GM21526 (cell line): Measurements from ENCODE around the gene NT5DC4.

ENCODE experiments used
- ATAC-seq: cut with Tn5 transposase; IDR thresholded peaks from one replicate; pipeline ENCODE4 v1.9.1; 2021; ENCODE audit warnings: moderate library complexity; ENCODE audit not compliant: unreplicated experiment, low FRiP score

Gene NT5DC4

DNA sequence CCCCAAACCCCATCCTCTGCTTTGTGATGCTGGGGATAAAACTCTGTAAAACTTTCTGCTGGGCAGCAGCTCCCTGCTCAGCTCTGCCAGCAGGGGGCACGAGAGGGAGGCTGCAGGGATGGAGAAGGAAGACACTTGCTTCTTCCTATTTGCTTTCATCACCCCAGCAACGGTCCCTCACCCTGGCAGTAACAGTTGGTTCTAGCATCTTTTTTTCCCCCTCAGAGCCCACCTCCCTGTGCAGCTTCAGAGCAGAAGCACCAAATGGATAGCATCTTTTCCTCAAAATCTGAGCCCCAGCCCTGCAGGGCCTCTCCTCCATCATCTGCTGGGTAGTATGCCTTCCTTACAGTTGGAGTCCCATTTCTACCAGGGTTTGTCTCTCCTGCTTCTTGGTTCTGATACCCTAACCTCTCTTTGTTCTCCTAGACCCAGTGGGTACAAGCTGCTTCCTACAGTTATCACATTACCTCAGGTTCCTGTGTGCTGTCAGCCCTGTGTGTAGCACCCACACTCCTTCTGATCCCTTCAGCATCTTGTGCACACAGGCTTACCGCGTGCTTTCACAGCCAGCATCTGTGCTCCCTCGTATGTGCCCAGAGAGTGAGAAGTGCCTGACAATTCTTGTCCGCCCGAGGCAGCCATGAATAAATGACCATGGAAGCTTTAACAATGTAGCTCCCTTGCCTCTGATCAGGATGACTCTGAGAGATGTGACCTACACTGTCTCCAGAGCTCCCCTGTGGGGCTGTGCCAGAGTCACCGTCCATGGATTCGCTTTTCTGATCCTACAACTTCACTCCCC lies 29.1 kb downstream of the NT5DC4 start:
- ATAC-seq, result no peak

DNA sequence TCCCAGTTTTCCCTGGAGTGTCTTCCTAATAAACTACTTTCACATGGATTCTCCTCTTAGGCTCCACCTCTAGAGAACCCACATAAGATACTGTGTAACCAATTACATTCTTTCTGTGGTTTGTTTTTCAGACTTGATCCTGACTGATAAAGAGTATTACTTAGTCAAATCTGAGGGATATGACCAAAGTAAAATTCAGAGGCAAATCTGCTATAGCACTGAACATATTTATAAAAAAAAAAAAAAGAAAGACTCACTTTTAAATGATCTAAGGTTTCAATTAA lies 29.7 kb downstream of the NT5DC4 start:
- no peak for ATAC-seq

DNA sequence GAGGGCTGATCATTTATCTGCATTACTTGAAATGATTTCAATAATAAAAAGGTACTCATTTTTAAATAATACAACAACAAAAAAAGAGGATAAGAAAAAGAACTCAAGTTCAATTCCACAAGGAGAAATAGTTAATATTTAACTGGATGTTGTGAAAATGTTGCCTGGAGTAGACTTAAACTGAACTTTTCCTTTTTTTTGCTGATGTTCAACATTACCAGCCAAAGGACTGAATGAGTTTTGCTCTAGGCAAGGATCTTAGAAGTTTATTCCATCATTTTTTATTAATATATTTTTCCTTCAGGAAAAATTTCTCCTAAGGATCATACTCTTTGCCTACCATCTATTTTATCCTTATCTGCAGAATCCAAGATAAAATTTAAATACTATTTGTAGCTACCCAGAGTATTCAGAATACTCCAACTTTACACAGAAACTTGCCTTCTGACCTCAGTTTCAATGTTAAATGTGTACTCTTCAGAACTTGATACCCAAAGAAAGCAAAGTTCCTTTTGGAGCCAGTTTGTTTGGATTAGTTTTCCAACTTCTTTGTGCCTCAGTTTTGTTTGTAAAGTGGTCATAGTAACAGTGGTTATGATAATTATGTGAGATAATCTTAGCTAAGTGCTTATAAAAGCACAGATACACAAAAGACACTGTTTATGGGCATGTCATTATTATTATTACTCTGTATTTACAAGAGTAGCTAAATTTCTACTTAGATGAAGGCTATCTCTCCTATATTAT lies 30.8 kb downstream of the NT5DC4 start:
- no peak for ATAC-seq

DNA sequence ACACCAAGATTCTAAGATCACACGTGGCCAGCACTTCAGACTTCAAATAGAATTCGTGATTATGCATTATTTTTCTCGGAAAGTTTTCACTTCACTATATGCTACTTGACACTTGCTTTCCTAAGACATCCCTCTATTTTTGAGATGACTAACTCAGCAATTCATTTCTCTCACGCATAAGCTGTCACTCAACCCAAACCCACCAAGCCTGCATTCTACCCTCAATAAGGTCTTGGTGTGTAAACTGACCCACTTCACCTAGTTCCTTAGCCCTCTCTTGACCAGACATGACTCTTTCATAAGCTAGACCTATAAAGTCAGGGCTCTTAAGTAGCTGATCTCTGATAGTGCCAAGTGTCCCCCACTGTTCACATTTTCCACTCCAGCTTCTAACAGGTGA lies 31.8 kb downstream of the NT5DC4 start:
- ATAC-seq, result no peak

DNA sequence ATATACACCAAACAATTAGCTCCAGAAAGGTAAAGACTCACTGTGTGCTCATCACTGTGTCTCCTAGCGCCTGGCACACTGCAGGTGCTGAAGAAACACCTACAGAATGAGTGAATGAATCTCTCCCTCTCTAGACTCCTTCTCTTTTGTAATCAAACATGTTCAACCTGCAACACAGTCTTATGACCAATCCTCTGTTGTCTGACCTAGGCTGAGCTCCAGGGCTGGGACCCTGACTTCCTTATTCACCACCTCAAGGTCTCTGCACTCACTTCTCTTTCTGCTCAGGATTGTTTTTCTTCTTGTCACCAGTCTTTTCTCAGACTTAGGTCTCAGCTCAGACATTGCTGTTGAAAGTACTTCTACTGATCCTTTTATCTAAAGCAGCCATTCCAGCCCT lies 33.7 kb downstream of the NT5DC4 start:
- no peak for ATAC-seq

DNA sequence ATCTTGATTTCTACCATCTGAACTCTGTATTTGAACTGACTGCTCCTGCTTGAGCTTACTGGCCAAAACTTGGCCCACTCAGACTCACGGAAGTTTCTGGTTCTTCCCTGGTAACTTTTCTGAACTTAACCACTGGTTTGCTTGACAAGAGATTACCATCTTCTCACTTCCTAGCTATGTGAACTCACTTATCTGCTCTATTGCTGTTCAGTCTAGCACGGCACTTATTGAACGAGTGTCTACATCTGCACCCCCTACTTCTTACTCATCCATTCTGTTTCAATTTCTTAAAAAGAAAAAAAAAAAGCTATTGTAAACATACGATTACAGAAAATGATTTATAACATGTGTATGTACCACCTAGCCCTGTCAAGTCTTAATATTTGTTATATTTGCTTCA lies 34.6 kb downstream of the NT5DC4 start:
- no peak for ATAC-seq

DNA sequence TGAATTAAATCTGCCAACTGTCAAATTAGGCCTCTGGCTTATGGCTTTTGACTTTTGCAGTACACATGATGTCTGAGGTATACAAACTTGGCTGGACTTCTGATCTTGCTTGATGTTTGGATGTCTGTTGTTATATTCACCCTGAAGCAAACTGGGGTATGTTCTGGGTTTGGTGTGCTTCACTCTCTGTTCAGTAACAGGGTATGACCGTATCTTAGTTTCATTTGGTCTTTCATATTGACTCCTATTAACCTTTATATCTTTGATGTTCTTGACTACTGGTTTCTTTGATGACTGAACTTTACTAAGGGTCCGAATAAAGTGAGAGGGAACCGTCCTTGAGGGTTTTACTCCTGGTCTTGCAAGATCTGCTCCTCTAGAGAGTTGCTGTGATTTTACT lies 35.4 kb downstream of the NT5DC4 start:
- no peak for ATAC-seq

DNA sequence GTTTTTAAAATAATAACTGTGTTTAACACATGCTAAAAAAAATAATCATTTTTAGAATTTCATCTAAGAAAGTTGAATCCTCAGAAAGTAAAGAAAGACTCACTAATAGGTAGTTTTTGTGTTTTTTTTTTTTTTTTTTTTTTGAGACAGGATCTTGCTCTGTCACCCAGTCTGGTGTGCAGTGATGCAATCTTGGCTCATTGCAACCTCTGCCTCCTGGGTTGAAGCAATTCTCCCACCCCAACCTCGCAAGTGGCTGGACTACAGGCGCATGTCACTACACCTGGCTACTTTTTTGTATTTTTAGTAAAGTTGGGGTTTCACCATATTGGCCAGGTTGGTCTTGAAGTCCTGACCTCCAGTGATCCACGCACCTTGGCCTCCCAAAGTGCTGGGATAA lies 36.4 kb downstream of the NT5DC4 start:
- ATAC-seq, result no peak

DNA sequence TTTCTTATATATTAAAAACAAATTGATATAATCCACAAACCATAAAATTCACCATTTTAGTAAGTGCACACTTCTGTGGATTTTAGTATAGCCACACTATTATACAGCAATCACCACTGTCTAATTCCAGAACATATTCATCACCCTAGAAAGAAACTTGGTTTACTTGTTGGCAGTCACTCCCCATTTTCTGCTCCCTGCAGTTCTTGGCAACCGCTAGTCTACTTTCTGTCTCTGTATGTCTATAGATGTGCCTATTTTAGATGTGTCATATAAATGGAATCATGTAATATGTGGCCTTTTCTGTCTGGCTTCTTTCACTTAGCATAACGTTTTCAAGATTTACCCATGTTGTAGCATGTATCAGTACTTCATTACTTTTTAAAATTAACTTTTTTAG lies 37.9 kb downstream of the NT5DC4 start:
- no peak for ATAC-seq

DNA sequence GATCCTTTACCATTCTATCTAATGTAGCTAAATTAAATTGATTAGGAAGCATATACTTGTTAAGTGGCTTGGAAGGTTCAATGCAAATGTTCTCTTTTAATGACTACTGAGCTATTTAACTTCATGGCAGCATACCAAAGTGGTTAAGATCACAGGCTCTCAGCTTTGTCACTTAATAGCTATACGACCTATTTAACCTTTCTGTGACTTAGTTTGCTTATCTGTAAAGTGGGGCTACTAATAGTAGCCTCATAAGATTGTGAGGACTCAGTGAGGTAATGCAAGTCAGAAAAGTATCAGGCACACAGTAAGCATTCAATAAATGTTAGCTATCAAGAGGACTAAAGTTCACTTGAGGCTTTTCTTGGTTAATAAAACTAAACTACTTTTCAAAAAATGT lies 39.3 kb downstream of the NT5DC4 start:
- no peak for ATAC-seq

DNA sequence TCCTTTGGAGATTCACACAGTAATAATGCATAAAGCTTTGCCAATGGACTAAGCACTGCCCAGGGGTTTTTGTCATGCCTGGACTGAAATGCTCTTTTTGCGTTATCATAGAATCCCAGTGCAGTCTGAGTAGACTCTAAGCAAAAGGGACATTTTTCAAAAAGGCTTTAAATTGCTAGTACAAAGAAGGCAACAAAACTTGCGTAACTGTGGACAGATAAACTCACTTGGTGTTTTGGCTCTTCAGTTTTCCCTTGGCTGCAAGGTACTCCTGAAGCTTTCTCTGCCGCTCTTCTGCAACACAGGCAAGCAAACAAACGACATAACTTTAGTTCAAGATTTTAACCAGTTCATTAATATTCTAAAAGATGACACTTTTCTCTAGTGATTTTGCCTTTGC lies 41.5 kb downstream of the NT5DC4 start:
- no peak for ATAC-seq

DNA sequence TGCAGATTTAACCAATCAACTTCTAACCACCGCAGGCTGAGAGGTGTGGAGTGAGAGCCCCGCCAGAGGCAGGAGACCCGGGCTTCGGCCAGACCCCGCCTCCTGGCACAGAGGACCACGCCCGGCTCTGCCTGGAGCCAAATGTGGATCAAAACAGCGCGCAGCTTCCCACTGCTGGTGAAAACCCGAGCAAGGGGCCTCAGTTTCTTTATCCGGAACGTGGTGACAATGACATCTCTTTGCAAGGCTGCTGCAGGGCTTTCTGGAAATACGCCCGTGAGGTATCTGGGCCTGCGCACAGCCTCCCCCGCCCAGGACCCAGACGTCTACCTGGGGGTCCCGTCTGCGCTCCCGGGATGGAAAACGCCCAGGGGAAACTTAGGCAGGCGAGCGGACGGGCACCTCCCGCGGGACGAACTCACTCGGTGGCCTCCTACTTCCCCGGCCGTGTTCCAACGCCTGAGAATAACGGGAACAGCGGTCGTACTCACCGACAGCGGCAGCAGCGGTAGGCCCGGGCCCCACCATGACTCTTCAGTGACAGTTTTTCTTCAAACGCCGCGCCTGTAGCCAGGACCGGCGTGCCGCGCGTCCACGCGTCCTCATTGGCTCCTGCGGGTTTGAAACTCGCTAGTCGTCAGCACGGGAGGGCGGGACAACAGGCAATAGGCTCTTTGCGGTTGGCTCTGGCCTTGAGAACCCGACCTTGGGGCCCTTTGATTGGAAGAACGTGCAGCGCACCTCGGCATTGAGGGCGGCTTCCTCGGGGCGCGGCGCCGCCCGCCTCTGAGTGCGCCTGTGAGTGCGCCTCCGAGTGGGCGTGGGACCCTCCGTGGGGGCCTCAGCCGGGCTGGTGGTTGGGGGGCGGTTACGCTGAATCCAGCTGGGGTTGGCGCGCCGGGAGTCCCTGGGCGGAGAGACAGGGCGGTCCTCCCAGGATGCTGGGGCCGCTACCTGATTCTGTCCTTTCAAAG lies 43.5 kb downstream of the NT5DC4 start, which contains the start of gene CKAP2L:
Gene CKAP2L, minus strand, starts transcription at position 539 of the 974 bp plus-strand sequence. Its CDS starts 11 bp downstream, at position 528.
- peak; percentile 95 for ATAC-seq

DNA sequence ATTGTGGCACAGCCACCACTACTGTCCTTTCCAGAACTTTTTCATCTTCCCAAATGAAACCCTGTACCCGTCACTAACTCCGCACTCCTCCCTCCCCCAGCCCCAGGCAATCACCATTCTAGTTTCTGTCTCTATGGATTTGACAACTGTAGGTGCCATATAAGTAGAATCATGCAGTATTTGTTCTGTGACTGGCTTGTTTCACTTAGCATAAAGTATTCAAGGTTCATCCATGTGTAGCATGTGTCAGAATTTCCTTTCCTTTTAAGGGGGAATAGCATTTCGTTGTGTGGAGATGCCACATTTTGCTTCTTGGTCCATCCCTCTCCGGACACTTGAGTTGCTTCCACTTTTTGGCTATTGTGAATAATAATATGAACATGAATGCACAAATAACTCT lies 44.4 kb downstream of the NT5DC4 start:
- no peak for ATAC-seq

DNA sequence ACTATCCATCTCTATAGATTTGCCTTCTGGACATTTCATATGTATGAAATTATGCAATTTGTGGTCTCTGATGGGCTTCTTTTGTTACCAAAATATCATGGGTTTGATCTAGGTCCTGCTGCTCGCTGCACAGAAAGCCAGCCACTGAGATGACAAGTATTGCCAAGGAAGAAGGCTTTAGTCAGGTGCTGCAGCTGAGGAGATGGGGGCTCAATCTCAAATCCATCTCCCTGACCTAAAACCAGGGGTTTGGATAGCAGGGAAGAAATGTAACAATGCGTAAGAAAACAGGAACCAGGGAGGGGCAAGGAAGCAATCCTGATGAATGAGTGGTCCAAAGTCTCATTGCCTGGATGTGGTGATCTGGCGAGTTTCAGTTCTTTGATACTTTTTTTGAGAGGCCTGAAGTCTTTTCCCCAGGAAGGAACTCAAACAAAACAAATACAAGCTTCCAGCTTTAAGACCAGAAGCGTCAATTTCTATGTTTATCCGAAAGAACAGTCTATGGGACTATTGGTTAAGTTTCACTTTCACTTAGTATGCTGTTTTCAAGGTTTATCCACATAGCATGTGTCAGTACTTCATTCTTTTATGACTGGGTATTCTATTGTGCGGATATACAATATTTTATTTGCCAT lies 47.0 kb downstream of the NT5DC4 start:
- ATAC-seq, result no peak

DNA sequence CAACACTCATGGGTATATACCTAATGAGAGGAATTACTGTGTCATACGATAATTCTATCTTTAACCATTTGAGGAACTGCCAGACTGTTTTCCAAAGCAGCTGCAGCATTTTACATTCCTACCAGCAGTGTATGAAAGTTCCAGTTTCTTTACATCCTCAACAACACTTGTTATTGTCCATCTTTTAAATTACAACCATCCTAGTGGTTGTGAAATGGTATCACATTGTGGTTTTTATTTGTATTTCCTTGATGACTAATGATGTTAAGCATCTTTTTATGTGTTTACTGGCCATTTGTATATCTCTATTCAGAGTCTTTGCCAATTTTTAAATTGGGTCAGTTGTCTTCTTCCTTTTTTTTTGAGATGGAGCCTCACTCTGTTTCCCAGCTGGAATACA lies 47.6 kb downstream of the NT5DC4 start:
- no peak for ATAC-seq

DNA sequence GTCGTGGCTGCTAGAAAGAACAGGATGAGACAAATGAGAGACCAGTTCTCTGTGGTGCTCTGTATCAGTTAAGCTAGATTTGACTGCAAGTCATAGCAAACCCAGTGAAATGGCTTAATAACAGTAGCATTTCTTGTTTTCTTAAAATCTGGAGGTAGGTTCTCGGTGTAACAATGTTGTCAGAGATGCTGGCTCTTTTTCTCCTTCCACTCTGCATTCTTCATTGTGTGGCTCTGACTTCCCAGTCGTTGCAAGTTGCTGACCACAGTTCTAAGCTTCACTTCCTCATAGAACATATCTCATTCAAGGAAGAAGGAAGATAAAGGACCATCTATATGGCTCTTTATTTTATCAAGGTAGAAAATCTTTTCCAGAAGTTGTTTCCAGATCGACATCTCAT lies 51.5 kb downstream of the NT5DC4 start:
- no peak for ATAC-seq

DNA sequence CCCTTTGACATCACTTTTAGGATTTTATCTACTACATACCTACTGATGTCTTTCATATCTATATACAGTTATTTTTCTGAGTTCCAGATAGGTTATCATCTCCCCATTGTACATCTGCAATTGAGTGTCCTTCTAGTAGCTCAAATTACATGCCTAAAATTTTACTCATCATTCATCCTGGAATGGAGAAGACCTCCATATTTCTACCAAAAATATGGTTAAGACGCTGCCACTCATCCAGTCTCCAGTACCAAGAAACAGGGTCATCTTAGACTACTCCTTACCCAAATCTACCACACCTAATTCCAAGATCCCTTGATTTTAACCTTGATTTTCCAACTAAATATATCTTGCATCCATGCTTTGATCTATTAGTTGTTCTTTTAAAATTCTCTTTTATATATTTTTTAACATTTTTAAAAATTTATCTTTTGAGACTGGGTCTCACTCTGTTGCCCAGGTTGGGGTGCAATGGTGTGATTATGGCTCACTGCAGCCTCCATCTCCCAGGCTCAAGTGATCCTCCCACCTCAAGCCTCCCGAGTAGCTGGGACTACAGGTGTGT lies 52.2 kb downstream of the NT5DC4 start:
- no peak for ATAC-seq

DNA sequence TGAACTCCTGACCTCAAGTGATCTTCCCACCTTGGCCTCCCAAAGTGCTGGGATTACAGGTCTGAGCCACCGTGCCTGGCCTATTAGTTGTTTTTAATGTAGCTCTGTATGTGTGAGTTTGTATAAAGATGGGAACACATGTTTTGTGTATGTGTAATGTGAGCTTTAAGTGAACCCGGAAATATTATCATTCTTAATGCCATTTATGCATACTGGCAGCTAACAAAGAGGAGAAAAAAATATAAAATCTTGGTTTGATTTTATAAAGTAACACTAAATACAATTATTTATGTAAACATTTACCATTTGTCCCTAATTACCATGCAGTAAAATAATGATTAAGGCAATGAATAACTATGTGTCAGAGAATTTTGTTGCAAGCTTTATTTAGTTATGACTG lies 52.7 kb downstream of the NT5DC4 start:
- no peak for ATAC-seq

DNA sequence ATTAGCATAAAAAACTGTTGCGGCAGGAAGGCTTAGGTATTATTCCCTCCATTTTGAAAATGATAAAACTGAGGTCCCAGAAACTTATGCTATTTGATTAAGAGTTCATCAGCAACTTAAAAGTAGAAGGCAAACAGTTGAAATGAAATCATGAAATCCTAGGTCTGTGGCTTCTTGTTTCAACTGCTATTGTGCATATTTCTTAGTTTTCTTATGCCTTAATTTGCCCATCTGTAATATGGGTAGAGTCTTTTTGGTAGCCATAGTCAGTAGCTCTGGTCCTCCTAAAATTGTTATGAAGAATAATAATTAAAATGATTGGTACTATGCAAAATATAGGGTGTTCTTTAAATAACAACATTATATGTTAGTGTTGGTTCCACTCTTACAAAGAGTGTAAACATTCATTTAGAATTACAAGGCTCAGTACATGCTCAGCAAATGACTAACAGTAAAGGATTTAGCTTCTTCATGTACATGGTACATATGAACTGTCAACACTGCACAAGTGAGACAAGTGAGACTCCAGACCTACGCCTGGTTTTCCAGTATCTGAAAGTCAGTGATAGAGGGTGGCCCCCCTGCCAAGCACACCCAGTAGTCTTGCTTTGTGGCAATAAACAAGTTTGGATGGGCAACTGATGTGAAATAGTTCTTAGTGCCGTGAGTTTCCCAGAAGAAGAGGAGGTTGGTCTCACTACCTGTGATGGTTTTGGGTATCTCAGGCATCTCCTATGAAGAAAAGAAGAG lies 53.9 kb downstream of the NT5DC4 start:
- no peak for ATAC-seq

DNA sequence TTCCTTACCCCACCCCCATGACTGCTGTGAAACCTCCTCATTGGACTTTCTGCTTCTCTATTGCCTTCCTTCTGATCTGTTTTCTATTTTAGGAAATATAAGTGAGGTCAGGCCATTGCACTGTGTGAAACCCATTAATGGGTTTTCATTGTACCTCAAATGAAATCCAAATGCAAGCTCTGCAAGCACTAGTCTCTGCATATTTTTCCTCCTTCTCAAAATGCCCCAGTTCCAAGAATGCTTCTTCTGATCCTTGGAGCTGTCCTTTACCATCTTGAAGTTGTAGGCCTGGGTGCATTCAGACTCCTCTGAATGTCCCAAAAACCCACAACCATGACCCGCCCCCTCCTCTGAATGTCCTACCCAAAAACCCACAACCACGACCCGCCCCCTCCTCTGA lies 55.3 kb downstream of the NT5DC4 start:
- ATAC-seq, result no peak
